HG02938 (cell line): ENCODE measurements around the gene NUDT2.

Experiments used
- ATAC-seq: cut with Tn5 transposase; IDR thresholded peaks from one replicate; pipeline ENCODE4 v1.9.1; 2021; ENCODE audit warnings: mild to moderate bottlenecking, moderate library complexity; ENCODE audit not compliant: unreplicated experiment

Gene NUDT2

GRCh38 chr9:34384368-34385165 is 55.2 kb downstream of the NUDT2 start:
- no peak for ATAC-seq

GRCh38 chr9:34385561-34386230 is 56.3 kb downstream of the NUDT2 start:
- ATAC-seq = no peak

- ATAC-seq = no peak
Measured at GRCh38 chr9:34386656-34387055, 57.3 kb downstream of the NUDT2 start.

GRCh38 chr9:34387239-34387638 is 57.9 kb downstream of the NUDT2 start:
- no peak for ATAC-seq

GRCh38 chr9:34392511-34392910 is 63.1 kb downstream of the NUDT2 start:
- ATAC-seq = no peak
